PC-9 (cell line): ENCODE data around the gene ACTR5.

Source experiments
- CTCF ChIP-seq: fragments of 200-600 bp; sonication (generic); conservative IDR thresholded peaks from 2 replicates; pipeline ENCODE4 v1.6.1; 2017; ENCODE audit warnings: mixed run types, antibody characterized with exemption, mild to moderate bottlenecking, moderate library complexity
- EZH2 ChIP-seq: fragments of 200-600 bp; sonication (generic); IDR thresholded peaks from 2 replicates; pipeline ENCODE4 v1.8.0; 2017; ENCODE audit warnings: antibody characterized with exemption, low read depth

GRCh38 chr20:38760978-38761377 lies 12.7 kb downstream of the ACTR5 start:
- TF ChIP-seq CTCF (no peak), EZH2 (no peak)
